HepG2 (cell line): Measurements from ENCODE around the gene MACROD2. TPM values are rescaled to one million over a fixed set of nuclear protein-coding genes. Genes with fewer than 3 reads are reported as not detected.

Experiments
- ATAC-seq: fragments of 200-7000 bp; cut with Tn5 transposase; 3 replicates; pipeline ENCODE4 v1.9.1; 2020; ENCODE audit warnings: mild to moderate bottlenecking, moderate library complexity
- BruUV-seq: library from RNA; stranded (reverse); fragments of 400-500 nt; replicated peaks from 2 replicates; lab custom pipeline; 2021; lab: Mats Ljungman, UMichigan
- CTCF ChIA-PET: fragments of 300-600 bp; formaldehyde crosslinking; extraction: SDS; loops from one replicate; lab custom pipeline; 2021; ENCODE audit warnings: low total read pairs, inconsistent platforms, low intra/inter-chr PET ratio; lab: Yijun Ruan, JAX
- POLR2A ChIA-PET: fragments of 350-600 bp; sonication (Branson Sonifier 250); formaldehyde crosslinking; loops from one replicate; lab custom pipeline; 2020; ENCODE audit warnings: antibody characterized with exemption, inconsistent platforms; lab: Yijun Ruan, JAX
- DNase-seq: peaks from one replicate; pipeline ENCODE4 v3.0.0-alpha.2; 2015; ENCODE audit warnings: low spot score
- FAIRE-seq: peaks from 3 replicates; lab custom pipeline; 2011; peaks lifted over from hg19 to GRCh38; lab: Jason Lieb, UNC
- H2AFZ ChIP-seq: one replicate; pipeline ENCODE4 v1.6.1; 2011; ENCODE audit warnings: low read length, inconsistent platforms
- H3K27ac ChIP-seq: fragments of 300-600 bp; 3 replicates; pipeline ENCODE4 v1.8.0; 2011; ENCODE audit warnings: mixed run types, mild to moderate bottlenecking, mixed read lengths, low read length, inconsistent platforms; ENCODE audit not compliant: insufficient read depth; ENCODE audit errors: extremely low read length
- H3K27me3 ChIP-seq, 2 experiments: fragments of 200-600 bp in 1 of 2; 2 replicates in 1 of 2; 3 replicates in 1 of 2; pipeline versions ENCODE4 v1.6.0 to v1.8.0; 2011; ENCODE audit warnings: low read length in 2 of 2, mild to moderate bottlenecking in 2 of 2, moderate library complexity in 2 of 2, inconsistent platforms in 1 of 2; ENCODE audit not compliant: insufficient read depth in 2 of 2, control insufficient read depth in 1 of 2
- H3K36me3 ChIP-seq, 2 experiments: fragments of 200-600 bp in 1 of 2; replicated peaks in 1 of 2; 2 replicates in 1 of 2; 3 replicates in 1 of 2; pipeline versions ENCODE4 v1.5.1 to v1.8.0; 2011; ENCODE audit warnings: low read length in 2 of 2, inconsistent platforms in 1 of 2; ENCODE audit not compliant: insufficient read depth in 2 of 2, control insufficient read depth in 1 of 2
- H3K4me1 ChIP-seq: 2 replicates; pipeline ENCODE4 v1.5.1; 2012; ENCODE audit warnings: low read length, inconsistent platforms; ENCODE audit not compliant: insufficient read depth
- H3K4me2 ChIP-seq: 2 replicates; pipeline ENCODE4 v1.6.0; 2011; ENCODE audit warnings: low read depth, low read length, inconsistent platforms
- H3K4me3 ChIP-seq, 3 experiments: fragments of 200-600 bp in 1 of 3; sonication (generic), shearing (Covaris generic) in 1 of 3; replicated peaks in 1 of 3; 2 replicates each; pipeline ENCODE4 v1.5.1; 2011 to 2016; ENCODE audit warnings: low read length in 3 of 3, inconsistent platforms in 2 of 3, low read depth in 2 of 3, mild to moderate bottlenecking in 2 of 3, control low read depth in 1 of 3, mixed read lengths in 1 of 3; ENCODE audit not compliant: insufficient read depth in 1 of 3
- H3K79me2 ChIP-seq: one replicate; pipeline ENCODE4 v1.6.1; 2011; ENCODE audit warnings: low read length, inconsistent platforms; ENCODE audit not compliant: insufficient read depth
- H3K9ac ChIP-seq: 2 replicates; pipeline ENCODE4 v1.6.0; 2011; ENCODE audit warnings: mild to moderate bottlenecking, low read depth, low read length, inconsistent platforms; ENCODE audit not compliant: insufficient read depth
- H3K9me3 ChIP-seq: 2 replicates; pipeline ENCODE4 v1.5.1; 2012; ENCODE audit warnings: mild to moderate bottlenecking, low read length
- H4K20me1 ChIP-seq: 2 replicates; pipeline ENCODE4 v1.6.0; 2011; ENCODE audit warnings: inconsistent platforms, mild to moderate bottlenecking, low read length, moderate library complexity; ENCODE audit not compliant: insufficient read depth
- KLF15 ChIP-seq: sonication (generic); formaldehyde crosslinking; IDR thresholded peaks from 2 replicates; pipeline ENCODE4 v1.8.1; 2023; ENCODE audit warnings: borderline replicate concordance, mild to moderate bottlenecking, inconsistent platforms, missing genetic modification reagents, mixed read lengths
- MAFF ChIP-seq: IDR thresholded peaks from 2 replicates; pipeline ENCODE4 v1.6.1; 2011; ENCODE audit warnings: low read depth, low read length, improper control_type of control experiment
- MAFK ChIP-seq, 2 experiments: IDR thresholded peaks in 1 of 2; conservative IDR thresholded peaks in 1 of 2; 2 replicates each; pipeline ENCODE4 v1.6.1; 2011; ENCODE audit warnings: improper control_type of control experiment in 2 of 2, low read length in 2 of 2
- MTA1 ChIP-seq: sonication (generic); formaldehyde crosslinking; IDR thresholded peaks from 2 replicates; pipeline ENCODE4 v1.4.0; 2020; ENCODE audit warnings: missing genetic modification reagents, mild to moderate bottlenecking, borderline replicate concordance
- RARG ChIP-seq: sonication (generic); formaldehyde crosslinking; IDR thresholded peaks from 2 replicates; pipeline ENCODE4 v1.4.0; 2020; ENCODE audit warnings: low read depth, mild to moderate bottlenecking, missing genetic modification reagents
- ZNF607 ChIP-seq: sonication (generic); formaldehyde crosslinking; IDR thresholded peaks from 2 replicates; pipeline ENCODE4 v1.5.1; 2020; ENCODE audit warnings: missing genetic modification reagents, mild to moderate bottlenecking, borderline replicate concordance
- ZNF709 ChIP-seq: sonication (generic); formaldehyde crosslinking; IDR thresholded peaks from 2 replicates; pipeline ENCODE4 v1.5.0; 2020; ENCODE audit warnings: mild to moderate bottlenecking, missing genetic modification reagents
- ZNF720 ChIP-seq: sonication (generic); formaldehyde crosslinking; IDR thresholded peaks from 2 replicates; pipeline ENCODE4 v1.4.0; 2020; ENCODE audit warnings: missing genetic modification reagents
- WGBS: methylation state at CpG from one replicate; pipeline ENCODE4 v1.1.6; 2017; ENCODE audit warnings: low lambda C conversion rate; 5-methylcytosine and 5-hydroxymethylcytosine counted together
- in situ Hi-C: cut with HindIII; loops from 2 replicates; pipeline ENCODE4 v1.10.0; 2017; ENCODE audit warnings: low pct_unique_long_range_greater_than_20kb; ENCODE audit not compliant: extremely low pct_ligation_motif_present
- intact Hi-C: fragments of 100-400 bp; cut with micrococcal nuclease; formaldehyde crosslinking; loops from one replicate; pipeline ENCODE4 v1.10.0; 2022; ENCODE audit not compliant: unreplicated experiment
- polyA plus RNA-seq, 8 experiments: library from polyadenylated mRNA; depleted of rRNA in 3 of 8; stranded (reverse) in 7 of 8; unstranded in 1 of 8; fragments of >200 nt; fragmentation: Illumina TruSeq in 4 of 8; extraction: Trizol in 4 of 8; gene quantifications; 2 replicates each; pipeline versions ENCODE4 v1.2.1 to v1.2.3, GENCODE V29; 2011 to 2016; ENCODE audit warnings: low read depth in 4 of 8, missing spikeins in 1 of 8, mixed read lengths in 1 of 8; ENCODE audit not compliant: insufficient read depth in 1 of 8
- total RNA-seq, 5 experiments: library from RNA; depleted of rRNA; stranded (reverse); fragments of >200 nt; fragmentation: Illumina TruSeq; extraction: Trizol; gene quantifications; 2 replicates each; pipeline ENCODE4 v1.2.3, GENCODE V29; 2016; ENCODE audit warnings: low read depth in 1 of 5
- TF ChIP-seq, protein P1 (sequence below): sonication (generic); formaldehyde crosslinking; conservative IDR thresholded peaks from 2 replicates; pipeline ENCODE4 v1.8.1; 2023; ENCODE audit warnings: missing genetic modification reagents

Gene MACROD2
- total and polyA plus RNA-seq, 2 of the 13 experiments (the other 11 are each of a cell fraction or from before 2014, with no cell fraction given), result 0.13 to 0.51 TPM

DNA sequence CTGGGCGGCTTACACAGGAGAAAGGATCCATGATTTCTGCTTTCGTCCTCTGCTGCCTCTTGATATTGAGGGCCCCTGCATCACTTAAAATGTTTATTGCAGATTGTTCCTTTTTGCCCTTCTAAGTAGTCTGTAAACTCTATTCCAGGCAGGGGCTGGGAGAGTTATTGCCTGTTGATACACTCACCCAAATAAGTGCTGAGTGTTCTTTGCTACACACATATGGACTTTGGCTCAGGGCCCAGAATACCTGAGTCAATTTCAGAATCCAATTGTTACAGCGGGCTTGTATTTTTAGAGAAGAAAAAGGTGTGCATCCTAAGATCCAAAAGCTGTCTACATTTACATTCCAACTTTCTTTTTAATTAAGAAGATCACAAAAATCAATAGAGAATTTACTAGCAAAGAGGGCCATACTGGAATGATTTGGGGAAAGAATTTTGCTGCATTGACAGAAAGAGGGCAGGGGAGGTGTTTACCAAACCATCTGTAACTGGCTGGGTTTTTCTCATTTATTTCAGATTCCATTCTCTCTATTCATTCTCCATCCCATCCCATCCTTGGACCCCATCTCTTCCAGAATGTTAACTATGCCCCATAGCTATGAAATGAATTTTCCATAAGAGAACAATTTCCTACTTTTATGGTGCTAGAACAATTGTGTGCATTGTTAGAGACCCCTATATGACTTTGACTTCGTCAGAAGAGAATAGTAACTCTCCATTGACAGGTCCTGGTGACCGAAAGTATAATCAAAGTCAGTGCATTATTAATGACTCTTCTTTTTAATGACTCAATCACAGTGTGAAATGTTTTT lies 1302.0 kb downstream of the MACROD2 start:
- no peak overlapping the region for H3K4me2 ChIP-seq
- H2AFZ ChIP-seq, result no peak overlapping the region
- intact Hi-C loops (no loop called here), in situ Hi-C loops (no loop called here)
- no peak overlapping the region for H3K27ac ChIP-seq
- H3K9me3 ChIP-seq, result peaks cover 87% of the 10 kb centered on the region
- no peaks in the 10 kb centered on the region for H3K4me1 ChIP-seq
- H3K9ac ChIP-seq, result no peak overlapping the region
- TF ChIP-seq MAFF (peak; percentile 42), ZNF709 (CRISPR knock-in tag) (no peak), MAFK (conservative IDR thresholded peaks at IDR 0.05 in 1 of 2, IDR thresholded peaks at IDR 0.05 in 1 of 2; ENCODE audit: low read length in 2 of 2) (peak; percentile 58 to 59)
- TF ChIP-seq, protein P1, sequence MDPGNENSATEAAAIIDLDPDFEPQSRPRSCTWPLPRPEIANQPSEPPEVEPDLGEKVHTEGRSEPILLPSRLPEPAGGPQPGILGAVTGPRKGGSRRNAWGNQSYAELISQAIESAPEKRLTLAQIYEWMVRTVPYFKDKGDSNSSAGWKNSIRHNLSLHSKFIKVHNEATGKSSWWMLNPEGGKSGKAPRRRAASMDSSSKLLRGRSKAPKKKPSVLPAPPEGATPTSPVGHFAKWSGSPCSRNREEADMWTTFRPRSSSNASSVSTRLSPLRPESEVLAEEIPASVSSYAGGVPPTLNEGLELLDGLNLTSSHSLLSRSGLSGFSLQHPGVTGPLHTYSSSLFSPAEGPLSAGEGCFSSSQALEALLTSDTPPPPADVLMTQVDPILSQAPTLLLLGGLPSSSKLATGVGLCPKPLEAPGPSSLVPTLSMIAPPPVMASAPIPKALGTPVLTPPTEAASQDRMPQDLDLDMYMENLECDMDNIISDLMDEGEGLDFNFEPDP (CRISPR knock-in tag), result no peak
- WGBS, result 36% methylated on average over 5 of the region's 5 CpGs
- no TSS peak for BruUV-seq
- H3K36me3 ChIP-seq, result no peaks in the 10 kb centered on the region
- ChIA-PET CTCF (no interaction called here), POLR2A (no interaction called here)
- FAIRE-seq (no peak), DNase-seq (no peak), ATAC-seq (no peak)
- no peaks in the 10 kb centered on the region for H4K20me1 ChIP-seq
- no peaks in the 10 kb centered on the region for H3K27me3 ChIP-seq
- no peaks in the 10 kb centered on the region for H3K79me2 ChIP-seq
- no peak overlapping the region for H3K4me3 ChIP-seq

GRCh38 chr20:15302075-15302474 lies 1306.8 kb downstream of the MACROD2 start:
- ATAC-seq, result no peak
- Histone ChIP-seq H3K4me3 (no peak overlapping the region), H3K9me3 (peaks cover 90% of the 10 kb centered on the region), H3K79me2 (no peaks in the 10 kb centered on the region), H4K20me1 (no peaks in the 10 kb centered on the region), H3K9ac (no peak overlapping the region), H3K4me1 (no peaks in the 10 kb centered on the region), H3K36me3 (no peaks in the 10 kb centered on the region), H3K27me3 (no peaks in the 10 kb centered on the region)
- WGBS, result 26% methylated on average over 5 of the region's 5 CpGs
- ChIA-PET CTCF (no interaction called here), POLR2A (no interaction called here)
- no peak for DNase-seq
- intact Hi-C loops, result no loop called here
- no peak for TF ChIP-seq RARG (CRISPR knock-in tag)
- TF ChIP-seq KLF15 (CRISPR knock-in tag), result no peak
- TF ChIP-seq ZNF607 (CRISPR knock-in tag), result no peak
- TF ChIP-seq MTA1 (CRISPR knock-in tag), result no peak
- TF ChIP-seq ZNF720 (CRISPR knock-in tag), result no peak
- TF ChIP-seq, all 625 proteins: peak for 0
- Histone ChIP-seq H2AFZ (no peak overlapping the region), H3K27ac (no peak overlapping the region), H3K4me2 (no peak overlapping the region)
- no TSS peak for BruUV-seq
- in situ Hi-C loops, result no loop called here
- FAIRE-seq, result no peak
